ENCODE results near the gene CACNB2. TPM values are rescaled to one million over a fixed set of nuclear protein-coding genes. Genes with fewer than 3 reads are reported as not detected.

The CACNB2 gene
- polyA plus RNA-seq, 1 of the 3 experiments (the other 2 are of a cell fraction) = 0.74 TPM

- TF ChIP-seq ZBTB33 (IDR thresholded peaks at IDR 0.05; ENCODE audit: borderline replicate concordance, low read depth) = no peak
Observed at GRCh38 chr10:18246967-18247366, 106.7 kb downstream of the CACNB2 start (continued).

GRCh38 chr10:18252086-18252485 lies 111.9 kb downstream of the CACNB2 start:
- Histone ChIP-seq H3K4me1 (ENCODE audit: control insufficient read depth in 1 of 2, insufficient read depth in 2 of 2, low read depth in 1 of 2, low read length in 1 of 2) (no peaks in the 10 kb centered on the region; a peak in 1 of 4 replicates), H3K36me3 (replicated peaks in 1 of 2; ENCODE audit: control insufficient read depth in 1 of 2, insufficient read depth in 2 of 2, low read length in 1 of 2) (no peaks in the 10 kb centered on the region), H3K27me3 (ENCODE audit: insufficient read depth) (no peaks in the 10 kb centered on the region; the same call in 1 of the 2 replicates), H3K9ac (no peak overlapping the region), H3F3A (replicated peaks; ENCODE audit: insufficient read depth) (no peaks in the 10 kb centered on the region), H3K9me2 (peaks cover 3% of the 10 kb centered on the region; the same call in 1 of the 2 replicates), H3K27ac (ENCODE audit: low read depth in 2 of 2, low read length in 1 of 2) (no peak overlapping the region), H3K4me2 (no peak overlapping the region), H2AFZ (ENCODE audit: low read depth) (no peak overlapping the region), H3K9me3 (no peaks in the 10 kb centered on the region), H3K79me2 (ENCODE audit: insufficient read depth) (no peaks in the 10 kb centered on the region), H3K4me3 (ENCODE audit: low read depth in 2 of 2, low read length in 1 of 2) (no peak overlapping the region), H4K20me1 (ENCODE audit: insufficient read depth) (no peaks in the 10 kb centered on the region)
- no peak for DNase-seq
- POLR2A ChIA-PET = no interaction called here
- CTCF ChIA-PET = interaction anchor here (1.4 kb wide), 1 partner anchor 20 kb away, joined by 4 read pairs; no protein-coding TSS in a partner anchor
- WGBS (ENCODE audit: low lambda C conversion rate) = 61% methylated on average over 7 of the region's 7 CpGs
- TF ChIP-seq EZH2phosphoT487 (IDR thresholded peaks at IDR 0.05; ENCODE audit: borderline replicate concordance, low read depth) = no peak
- no peak for TF ChIP-seq YY1 (IDR thresholded peaks at IDR 0.05; ENCODE audit: low read depth)
- no peak for TF ChIP-seq FOXJ3 (CRISPR knock-in tag; IDR thresholded peaks at IDR 0.05)
- no peak for TF ChIP-seq EP300 (IDR thresholded peaks at IDR 0.05; ENCODE audit: borderline replicate concordance in 1 of 2, low read depth in 1 of 2, low read length in 1 of 2)
- TF ChIP-seq USF2 (IDR thresholded peaks at IDR 0.05; ENCODE audit: borderline replicate concordance, low read depth, low read length) = no peak
- no peak for TF ChIP-seq RXRA (IDR thresholded peaks at IDR 0.05; ENCODE audit: borderline replicate concordance, low read depth)
- TF ChIP-seq MAX (IDR thresholded peaks at IDR 0.05; ENCODE audit: low read depth) = no peak
- no peak for TF ChIP-seq TCF12 (IDR thresholded peaks at IDR 0.05)
- no peak for TF ChIP-seq FOSL2 (IDR thresholded peaks at IDR 0.05; ENCODE audit: borderline replicate concordance, low read depth)
- no peak for TF ChIP-seq SMC3 (IDR thresholded peaks at IDR 0.05; ENCODE audit: low read depth, low read length)
- TF ChIP-seq JUND (IDR thresholded peaks at IDR 0.05) = no peak
- TF ChIP-seq GABPA (IDR thresholded peaks at IDR 0.05; ENCODE audit: low read depth) = no peak
- TF ChIP-seq MXI1 (IDR thresholded peaks at IDR 0.05; ENCODE audit: low read depth, low read length) = no peak
- TF ChIP-seq GATA2 (CRISPR knock-in tag; IDR thresholded peaks at IDR 0.05) = no peak
- no peak for TF ChIP-seq CHD2 (IDR thresholded peaks at IDR 0.05; ENCODE audit: low read length, partially characterized antibody)
